Inferior parietal cortex (tissue), 1 donor: ENCODE results near the gene NVL.

Experiments
- DNase-seq: peaks from one replicate; pipeline ENCODE4 v3.0.0-alpha.2; 2016; ENCODE audit errors: extremely low spot score

The NVL gene

DNA sequence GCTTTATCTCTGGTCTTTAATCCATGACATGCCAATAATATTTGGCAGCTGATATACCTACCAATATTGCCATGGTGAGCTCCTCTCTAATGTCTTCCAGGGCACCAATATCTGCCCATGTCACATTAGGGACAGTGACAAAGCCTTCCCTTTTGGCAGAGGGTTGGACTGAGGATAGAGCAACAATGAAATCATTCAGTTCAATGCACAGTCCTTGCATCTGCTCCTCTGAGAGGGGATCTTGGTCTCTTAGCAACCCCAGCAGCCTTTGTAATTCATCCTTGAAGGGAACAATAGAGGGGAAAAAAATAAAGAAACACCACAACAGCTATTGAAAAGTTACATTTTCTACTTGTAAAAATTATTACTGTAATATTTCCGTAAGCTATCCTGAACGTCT, 42.3 kb downstream of the NVL start:
- peak; percentile 70 for DNase-seq

GRCh38 chr1:224282140-224282539, 47.8 kb downstream of the NVL start:
- no peak for DNase-seq

DNA sequence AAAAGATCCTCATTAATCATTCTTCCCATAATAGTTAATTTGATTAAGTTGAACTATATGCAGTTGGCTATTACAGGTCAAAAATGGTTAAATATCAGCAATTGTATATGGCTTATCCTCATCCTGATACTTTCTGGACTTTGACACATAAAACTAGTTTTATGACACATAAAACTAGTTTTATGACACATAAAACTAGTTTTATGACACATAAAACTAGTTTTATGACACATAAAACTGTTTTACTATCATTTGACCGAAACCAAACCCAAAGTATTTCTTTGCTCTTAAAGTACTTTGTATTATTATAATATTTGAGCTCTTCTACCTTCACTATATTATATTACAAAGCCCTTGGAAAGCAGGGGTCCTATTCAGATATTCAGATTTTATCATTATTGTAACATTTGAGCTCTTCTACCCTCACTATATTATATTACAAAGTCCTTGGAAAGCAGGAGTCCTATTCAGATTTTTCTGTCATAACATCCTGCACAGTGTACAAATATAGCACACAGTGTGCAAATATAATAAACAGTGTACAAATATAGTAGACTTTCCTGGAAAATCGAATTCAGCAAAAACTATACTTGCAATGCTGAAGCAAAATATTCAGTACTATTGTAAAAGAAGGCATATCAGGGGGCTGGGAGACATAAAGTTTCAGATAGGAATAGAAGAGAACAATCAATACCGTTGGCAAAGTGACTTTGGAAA, 53.0 kb downstream of the NVL start:
- no peak for DNase-seq

- DNase-seq = no peak
Observed at GRCh38 chr1:224274970-224275626, 54.9 kb downstream of the NVL start.

DNA sequence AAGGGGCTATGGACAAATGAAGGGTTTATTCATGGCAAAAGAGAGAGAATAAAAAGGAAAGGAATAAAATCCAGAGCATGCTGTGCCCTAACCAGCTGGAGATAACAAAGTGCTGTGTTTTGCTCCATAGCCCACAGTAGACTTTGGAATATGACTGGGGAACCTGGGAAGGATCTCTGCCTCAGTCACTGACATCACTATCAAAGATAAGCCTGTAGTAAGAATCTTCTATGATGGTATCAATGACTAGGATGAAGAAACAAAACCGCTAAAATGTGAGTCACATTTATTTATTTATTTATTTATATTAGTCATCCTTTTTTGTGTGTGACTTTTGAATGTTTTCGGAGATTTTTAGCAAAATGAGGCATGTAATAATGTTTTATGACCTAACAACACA, 56.3 kb downstream of the NVL start:
- DNase-seq = no peak

DNA sequence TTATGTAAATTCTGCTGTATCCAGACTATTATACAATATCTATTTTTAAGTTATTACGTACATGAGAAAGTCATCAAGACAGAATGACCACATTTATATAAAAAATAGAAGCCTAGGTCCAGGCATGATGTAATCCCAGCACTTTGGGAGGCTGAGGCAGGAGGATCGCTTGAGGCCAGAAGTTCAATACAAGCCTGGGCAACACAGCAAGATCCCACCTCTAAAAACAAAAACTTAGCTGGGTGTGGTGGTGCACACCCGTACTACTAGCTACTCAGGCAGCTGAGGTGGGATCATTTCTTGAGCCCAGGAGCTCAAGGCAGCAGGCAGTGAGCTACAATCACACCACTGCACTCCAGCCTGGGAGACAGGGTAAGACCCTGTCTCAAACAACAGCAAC, 58.9 kb downstream of the NVL start:
- no peak for DNase-seq

- no peak for DNase-seq
Observed at GRCh38 chr1:224267925-224268324, 62.0 kb downstream of the NVL start.

DNA sequence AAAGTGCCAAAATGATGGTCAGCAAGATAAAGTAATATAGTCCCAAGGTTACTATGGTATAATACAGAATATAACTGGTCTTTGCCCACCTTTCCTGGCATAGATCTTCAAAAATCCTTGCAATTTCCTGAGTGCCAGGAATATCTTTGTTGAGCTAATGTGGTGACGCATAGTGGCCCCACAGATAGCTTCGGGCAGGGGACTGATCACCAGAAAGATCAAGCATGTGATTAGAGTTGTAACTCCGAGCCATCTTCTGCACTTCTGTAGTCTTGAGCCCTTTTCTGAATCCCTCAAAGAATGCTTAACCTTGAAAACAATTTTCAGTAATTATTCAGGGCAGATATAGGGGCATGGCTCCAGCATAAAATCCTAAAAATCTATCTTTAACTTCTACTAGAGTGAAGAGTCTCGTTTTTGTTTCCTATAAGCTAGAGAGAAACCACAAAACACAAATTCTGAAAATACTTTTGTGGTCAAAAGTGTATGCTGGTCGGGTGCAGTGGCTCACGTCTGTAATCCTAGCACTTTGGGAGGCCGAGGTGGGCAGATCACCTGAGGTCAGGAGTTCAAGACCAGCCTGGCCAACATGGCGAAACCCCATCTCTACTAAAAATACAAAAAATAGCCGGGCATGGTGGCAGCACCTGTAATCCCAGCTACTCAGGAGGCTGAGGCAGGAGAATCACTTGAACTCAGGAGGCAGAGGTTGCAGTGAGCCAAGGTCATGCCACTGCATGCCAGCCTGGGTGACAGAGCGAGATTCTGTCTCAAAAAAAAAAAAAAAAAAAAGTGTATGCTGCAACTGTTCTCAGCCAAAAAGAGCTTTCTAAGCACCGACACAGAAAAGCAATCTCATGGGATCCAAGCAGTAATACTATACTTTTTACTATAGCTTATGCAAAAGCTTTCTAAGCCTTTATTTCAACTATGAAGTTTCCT, 62.8 kb downstream of the NVL start:
- no peak for DNase-seq

- no peak for DNase-seq
Observed at GRCh38 chr1:224266105-224266914, 63.7 kb downstream of the NVL start.

DNA sequence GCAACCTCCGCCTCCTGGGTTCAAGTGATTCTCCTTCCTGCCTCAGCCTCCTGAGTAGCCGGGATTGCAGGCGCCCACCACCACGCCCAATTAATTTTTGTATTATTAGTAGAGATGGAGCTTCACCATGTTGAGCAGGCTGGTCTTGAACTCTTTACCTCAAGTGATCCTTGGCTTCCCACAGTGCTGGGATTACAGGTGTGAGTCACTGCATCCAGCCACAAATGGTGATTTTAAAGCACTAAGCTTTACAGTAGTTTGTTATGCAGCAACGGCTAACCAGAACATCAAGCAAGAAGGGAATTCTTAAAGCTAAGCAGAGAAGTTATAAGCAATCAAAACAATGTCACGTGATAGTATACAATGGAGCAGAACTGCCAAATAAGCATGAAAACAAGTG, 65.7 kb downstream of the NVL start:
- DNase-seq = no peak

GRCh38 chr1:224262373-224263054, 67.5 kb downstream of the NVL start:
- DNase-seq = no peak

DNA sequence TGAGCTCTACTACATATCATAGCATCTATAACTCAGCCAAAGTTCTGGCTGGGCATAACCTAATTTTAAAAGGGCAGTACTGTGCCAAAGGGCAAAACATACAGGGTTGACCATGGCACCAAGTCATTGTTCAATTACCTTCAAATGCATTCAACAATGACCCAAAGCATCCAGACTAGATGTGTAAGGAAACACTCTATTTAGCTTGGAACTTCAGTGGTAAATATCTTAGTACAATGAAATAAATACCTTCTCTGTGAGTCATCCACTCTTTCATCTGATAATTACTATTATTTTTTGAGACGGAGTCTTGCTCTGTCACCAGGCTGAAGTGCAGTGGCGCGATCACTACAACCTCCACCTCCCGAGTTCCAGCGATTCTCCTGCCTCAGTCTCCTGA, 70.0 kb downstream of the NVL start:
- no peak for DNase-seq

GRCh38 chr1:224258351-224258750, 71.6 kb downstream of the NVL start:
- DNase-seq = no peak

DNA sequence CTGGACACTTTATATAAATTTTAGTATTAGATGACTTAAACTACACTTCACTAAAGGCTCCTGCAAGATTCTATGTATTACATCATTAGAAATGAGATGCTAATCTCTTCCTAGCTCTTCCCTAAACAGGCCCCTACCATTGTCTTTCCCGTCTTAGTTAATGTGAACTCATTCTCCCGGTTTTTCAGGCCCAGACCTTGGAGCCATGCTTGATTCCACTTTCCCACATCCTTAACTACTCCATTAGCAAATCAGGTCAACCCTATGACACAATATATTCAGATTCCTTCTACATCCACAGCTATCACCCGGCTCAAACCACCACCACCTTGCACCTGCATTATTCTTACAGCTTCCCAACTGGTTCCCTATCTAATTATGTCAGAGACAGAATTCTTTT, 73.3 kb downstream of the NVL start:
- no peak for DNase-seq

DNA sequence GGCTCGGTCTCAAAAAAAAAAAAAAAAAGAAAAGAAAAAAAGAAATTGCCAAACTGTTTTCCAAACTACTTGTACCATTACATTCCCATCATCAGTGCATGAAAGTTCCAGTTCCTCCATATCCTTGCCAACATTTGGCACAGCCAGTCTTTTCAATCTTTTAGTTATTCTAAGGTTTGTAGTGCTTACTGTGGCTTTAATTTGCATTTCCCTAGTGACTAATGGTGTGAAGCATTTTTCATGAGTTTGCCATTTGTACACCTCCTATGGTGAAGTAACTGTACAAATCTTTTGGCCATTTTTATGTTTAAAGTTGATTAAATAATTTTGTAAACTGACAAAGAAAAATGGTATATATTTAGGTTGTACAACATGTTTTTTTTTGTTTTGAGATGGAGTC, 76.3 kb downstream of the NVL start:
- no peak for DNase-seq

GRCh38 chr1:224252479-224252878, 77.5 kb downstream of the NVL start:
- DNase-seq = no peak

- DNase-seq = no peak
Observed at GRCh38 chr1:224251741-224252146, 78.2 kb downstream of the NVL start.

- DNase-seq = peak; percentile 19
Observed at GRCh38 chr1:224245188-224245587, 84.8 kb downstream of the NVL start.

- no peak for DNase-seq
Observed at GRCh38 chr1:224238756-224239155, 91.2 kb downstream of the NVL start.

- no peak for DNase-seq
Observed at GRCh38 chr1:224238212-224238611, 91.8 kb downstream of the NVL start.
